ENCODE results near the gene ATXN1. TPM values are rescaled to one million over a fixed set of nuclear protein-coding genes. Genes with fewer than 3 reads are reported as not detected.

Gene ATXN1
- total RNA-seq, 1 donor from 2014 or later, result 64.5 TPM

GRCh38 chr6:16563628-16564240, 197.5 kb downstream of the ATXN1 start:
- no peaks in the 10 kb centered on the region for H3K36me3 Mint-ChIP-seq (ENCODE audit: low read depth)
- no peaks in the 10 kb centered on the region for H3K27me3 Mint-ChIP-seq (ENCODE audit: low read depth)
- H3K9me3 Mint-ChIP-seq (ENCODE audit: low read depth), result no peaks in the 10 kb centered on the region
- H3K27ac Mint-ChIP-seq (ENCODE audit: unreplicated experiment), result no peak overlapping the region
- no peak for DNase-seq (ENCODE audit: low spot score)
- peaks cover 22% of the 10 kb centered on the region for H3K4me1 Mint-ChIP-seq (ENCODE audit: low read depth)
- peak overlapping the region; percentile 3 for H3K4me3 Mint-ChIP-seq (ENCODE audit: unreplicated experiment)
- no peak for TF ChIP-seq CTCF (IDR thresholded peaks at IDR 0.05)

DNA sequence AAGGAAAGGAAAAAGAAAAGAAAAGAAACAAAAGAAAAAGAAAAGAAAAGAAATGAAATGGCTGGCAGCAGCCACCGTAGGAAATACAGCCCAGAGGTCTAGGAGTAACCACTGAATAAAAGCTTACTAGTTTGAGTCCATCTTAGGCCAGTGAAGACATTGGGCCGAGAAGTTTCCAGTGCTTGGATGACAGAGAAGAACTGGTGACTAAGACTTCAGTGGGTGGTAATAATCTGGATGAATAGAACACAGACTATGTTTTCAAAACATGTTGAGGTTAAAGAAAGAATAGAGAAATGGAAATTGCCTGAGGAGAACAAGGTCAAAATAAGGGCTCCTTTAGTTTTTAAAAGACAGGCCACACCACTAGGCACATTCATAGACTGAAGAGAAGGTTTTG, 198.8 kb downstream of the ATXN1 start:
- no peaks in the 10 kb centered on the region for H3K9me3 Mint-ChIP-seq (ENCODE audit: low read depth)
- no peak overlapping the region for H3K4me3 Mint-ChIP-seq (ENCODE audit: unreplicated experiment)
- H3K36me3 Mint-ChIP-seq (ENCODE audit: low read depth), result peaks cover 2% of the 10 kb centered on the region
- H3K27me3 Mint-ChIP-seq (ENCODE audit: low read depth), result no peaks in the 10 kb centered on the region
- peaks cover 14% of the 10 kb centered on the region for H3K4me1 Mint-ChIP-seq (ENCODE audit: low read depth)
- no peak for DNase-seq (ENCODE audit: low spot score)
- TF ChIP-seq CTCF (IDR thresholded peaks at IDR 0.05), result no peak
- no peak overlapping the region for H3K27ac Mint-ChIP-seq (ENCODE audit: unreplicated experiment)

- Mint-ChIP-seq H3K4me3 (ENCODE audit: unreplicated experiment) (no peak overlapping the region), H3K4me1 (ENCODE audit: low read depth) (peaks cover 14% of the 10 kb centered on the region)
Measured at GRCh38 chr6:16559071-16559470, 202.2 kb downstream of the ATXN1 start.

DNA sequence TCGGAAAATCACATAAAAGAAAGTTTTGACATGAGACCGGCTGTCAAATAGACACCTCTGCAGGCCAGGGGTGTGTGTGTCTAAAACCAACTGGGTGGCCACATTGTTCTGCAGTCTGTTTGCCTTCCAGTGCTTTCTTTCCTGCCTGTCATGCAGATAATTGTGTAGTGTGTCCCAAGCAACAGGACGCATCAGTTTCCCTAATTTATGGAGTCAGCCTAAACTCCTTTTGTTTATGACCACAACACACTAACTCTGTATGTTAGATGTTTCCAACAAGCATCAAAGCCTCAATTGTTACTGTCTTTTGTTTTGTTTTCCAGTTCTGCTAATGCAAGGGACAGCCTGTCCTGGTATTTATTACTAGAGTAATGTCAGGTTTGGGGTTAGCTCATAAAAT, 205.7 kb downstream of the ATXN1 start:
- H3K9me3 Mint-ChIP-seq (ENCODE audit: low read depth), result no peaks in the 10 kb centered on the region
- H3K4me3 Mint-ChIP-seq (ENCODE audit: unreplicated experiment), result no peak overlapping the region
- TF ChIP-seq CTCF (IDR thresholded peaks at IDR 0.05), result no peak
- no peak overlapping the region for H3K27ac Mint-ChIP-seq (ENCODE audit: unreplicated experiment)
- DNase-seq (ENCODE audit: low spot score), result no peak
- peaks cover 3% of the 10 kb centered on the region for H3K36me3 Mint-ChIP-seq (ENCODE audit: low read depth)
- no peaks in the 10 kb centered on the region for H3K27me3 Mint-ChIP-seq (ENCODE audit: low read depth)
- peaks cover 23% of the 10 kb centered on the region for H3K4me1 Mint-ChIP-seq (ENCODE audit: low read depth)

More at GRCh38 chr6:16559071-16559470, 202.2 kb downstream of the ATXN1 start:
- Mint-ChIP-seq H3K36me3 (ENCODE audit: low read depth) (peaks cover 3% of the 10 kb centered on the region), H3K27me3 (ENCODE audit: low read depth) (no peaks in the 10 kb centered on the region), H3K9me3 (ENCODE audit: low read depth) (no peaks in the 10 kb centered on the region), H3K27ac (ENCODE audit: unreplicated experiment) (peak overlapping the region; percentile 74)
- no peak for TF ChIP-seq CTCF (IDR thresholded peaks at IDR 0.05)
- DNase-seq (ENCODE audit: low spot score), result no peak

DNA sequence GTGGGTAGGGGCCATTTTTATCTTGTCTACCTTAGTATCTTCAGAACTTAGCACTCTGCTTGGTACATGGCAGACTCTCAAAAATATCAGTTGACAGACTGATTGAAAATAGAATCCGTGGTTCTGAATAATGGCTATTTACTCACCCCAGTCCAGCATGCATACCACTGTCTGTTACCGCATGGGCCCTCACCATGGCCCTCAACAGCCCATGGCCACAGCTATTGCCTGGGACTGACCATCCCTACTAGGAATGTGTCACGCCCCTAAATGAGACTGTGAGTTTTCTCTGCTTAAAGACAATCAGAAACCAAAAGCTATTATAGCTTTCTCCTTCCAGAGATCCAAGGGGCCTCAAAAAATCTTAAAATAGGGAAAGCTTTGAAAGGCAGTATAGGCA, 207.7 kb downstream of the ATXN1 start:
- Mint-ChIP-seq H3K4me1 (ENCODE audit: low read depth) (peaks cover 10% of the 10 kb centered on the region), H3K27ac (ENCODE audit: unreplicated experiment) (no peak overlapping the region), H3K36me3 (ENCODE audit: low read depth) (peaks cover 5% of the 10 kb centered on the region), H3K4me3 (ENCODE audit: unreplicated experiment) (no peak overlapping the region), H3K9me3 (ENCODE audit: low read depth) (no peaks in the 10 kb centered on the region), H3K27me3 (ENCODE audit: low read depth) (no peaks in the 10 kb centered on the region)
- no peak for TF ChIP-seq CTCF (IDR thresholded peaks at IDR 0.05)
- DNase-seq (ENCODE audit: low spot score), result no peak

Data from chondrocyte (in vitro differentiated cells).